ENCODE results near the gene KRT14.

Gene KRT14

GRCh38 chr17:41575336-41575735 is 11.4 kb downstream of the KRT14 start:
- no peak for DNase-seq

- no peak for DNase-seq
Measured at GRCh38 chr17:41571561-41572434, 14.9 kb downstream of the KRT14 start, which contains the start of gene KRT9. Gene KRT9, minus strand, starts transcription at chr17:41572059. Its CDS starts 67 bp downstream, at chr17:41571992.

GRCh38 chr17:41567317-41567716 is 19.4 kb downstream of the KRT14 start:
- no peak for DNase-seq

- no peak for DNase-seq
Measured at GRCh38 chr17:41565338-41565737, 21.4 kb downstream of the KRT14 start.

- DNase-seq: no peak
Measured at GRCh38 chr17:41563607-41564170, 23.0 kb downstream of the KRT14 start.

GRCh38 chr17:41561554-41561953 is 25.1 kb downstream of the KRT14 start:
- no peak for DNase-seq

GRCh38 chr17:41559548-41559947 is 27.1 kb downstream of the KRT14 start:
- DNase-seq: no peak

- no peak for DNase-seq
Measured at GRCh38 chr17:41556931-41557330, 29.8 kb downstream of the KRT14 start.

GRCh38 chr17:41556306-41556705 is 30.4 kb downstream of the KRT14 start:
- no peak for DNase-seq

- DNase-seq: no peak
Measured at GRCh38 chr17:41555105-41555887, 31.4 kb downstream of the KRT14 start.

GRCh38 chr17:41553987-41554680 is 32.6 kb downstream of the KRT14 start:
- no peak for DNase-seq

GRCh38 chr17:41553176-41553575 is 33.5 kb downstream of the KRT14 start:
- DNase-seq: no peak

GRCh38 chr17:41552455-41552854 is 34.2 kb downstream of the KRT14 start:
- no peak for DNase-seq

GRCh38 chr17:41551365-41551764 is 35.3 kb downstream of the KRT14 start:
- DNase-seq: no peak

- no peak for DNase-seq
Measured at GRCh38 chr17:41549596-41550039, 37.1 kb downstream of the KRT14 start.

GRCh38 chr17:41548844-41549595 is 37.7 kb downstream of the KRT14 start:
- DNase-seq: peak; percentile 91

GRCh38 chr17:41547921-41548843 is 38.5 kb downstream of the KRT14 start:
- DNase-seq: no peak

- DNase-seq: no peak
Measured at GRCh38 chr17:41547378-41547841, 39.3 kb downstream of the KRT14 start.

GRCh38 chr17:41546819-41547218 is 39.9 kb downstream of the KRT14 start:
- DNase-seq: no peak

- DNase-seq: no peak
Measured at GRCh38 chr17:41545829-41546410, 40.8 kb downstream of the KRT14 start.

All from NCI-H1694 (cell line).